Heart left ventricle (tissue), 16 donors: ENCODE measurements around the gene EXOC4. TPM values are rescaled to one million over a fixed set of nuclear protein-coding genes. Genes with fewer than 3 reads are reported as not detected.
A peak's percentile ranks its signal among the peaks of the same experiment; 100 is the strongest.

Experiments
- ATAC-seq, 4 donors: fragments of 200-7000 bp; cut with Tn5 transposase; one replicate each; pipeline ENCODE4 v1.9.1; 2020 to 2022; ENCODE audit warnings: moderate library complexity in 4 of 4, mild to moderate bottlenecking in 3 of 4, moderate number of reproducible peaks in 1 of 4
- DNase-seq, 5 donors: peaks; one replicate each; pipeline ENCODE4 v3.0.0-alpha.2; 2020
- H3K27ac ChIP-seq, 12 donors: fragments of 200-600 bp; sonication (generic) in 4 of 12; one replicate each; pipeline versions ENCODE4 v1.5.0 to v1.8.0; 2016 to 2022; ENCODE audit warnings: mild to moderate bottlenecking in 2 of 12
- H3K27me3 ChIP-seq, 9 donors: fragments of 200-600 bp; sonication (generic) in 2 of 9; one replicate each; pipeline versions ENCODE4 v1.5.1 to v1.8.0; 2016 to 2022; ENCODE audit warnings: mild to moderate bottlenecking in 3 of 9
- H3K36me3 ChIP-seq, 9 donors: fragments of 200-600 bp; sonication (generic) in 2 of 9; one replicate each; pipeline versions ENCODE4 v1.5.0 to v1.8.0; 2018 to 2022; ENCODE audit warnings: mild to moderate bottlenecking in 2 of 9
- H3K4me1 ChIP-seq, 12 donors: fragments of 200-600 bp; sonication (generic) in 4 of 12; one replicate each; pipeline versions ENCODE4 v1.5.0 to v1.8.0; 2016 to 2022; ENCODE audit warnings: mild to moderate bottlenecking in 3 of 12
- H3K4me3 ChIP-seq, 12 donors: fragments of 200-600 bp; sonication (generic) in 4 of 12; one replicate each; pipeline versions ENCODE4 v1.5.0 to v1.8.0; 2017 to 2022; ENCODE audit warnings: mild to moderate bottlenecking in 9 of 12, moderate library complexity in 4 of 12
- H3K9me3 ChIP-seq, 12 donors: fragments of 200-600 bp; sonication (generic) in 4 of 12; one replicate each; pipeline versions ENCODE4 v1.5.0 to v1.8.0; 2016 to 2022; ENCODE audit warnings: mild to moderate bottlenecking in 1 of 12
- CTCF ChIP-seq, 12 donors: fragments of 200-600 bp; sonication (generic) in 4 of 12; IDR thresholded peaks; one replicate each; pipeline versions ENCODE4 v1.5.0 to v1.8.0; 2018 to 2022; ENCODE audit warnings: antibody characterized with exemption in 12 of 12, mild to moderate bottlenecking in 5 of 12
- POLR2A ChIP-seq, 2 donors: fragments of 450-650 bp; IDR thresholded peaks; one replicate each; pipeline ENCODE4 v1.6.1; 2017; ENCODE audit warnings: antibody characterized with exemption in 2 of 2, mild to moderate bottlenecking in 2 of 2, moderate library complexity in 2 of 2
- WGBS, 4 donors: extraction: QIAGEN DNeasy Blood & Tissue Kit in 2 of 4; methylation state at CpG; one replicate each; pipeline versions ENCODE4 v1.1.5 to v1.1.7; 2013 to 2018; 5-methylcytosine and 5-hydroxymethylcytosine counted together
- intact Hi-C, 10 donors: fragments of 100-400 bp; cut with DNase I; formaldehyde crosslinking; loops; one replicate each; pipeline versions ENCODE4 v1.11.1 to v1.14.2; 2022
- polyA plus RNA-seq, 2 donors: library from polyadenylated mRNA; stranded (reverse); fragments of 200-250 nt; gene quantifications; one replicate each; pipeline ENCODE4 v1.2.3, GENCODE V29; 2013
- total RNA-seq, 9 donors: library from RNA; depleted of rRNA in 2 of 9; stranded (reverse); fragments of >200 nt in 2 of 9; fragmentation: NEBNext Ultra II Directional in 3 of 9; extraction: Animal tissue kit (Norgen Biotek cat#: 25700) in 3 of 9; gene quantifications; one replicate each; pipeline versions ENCODE4 v1.1.0 to v1.2.4, GENCODE V29; 2016 to 2023
- donor health status: ischemic (EF 13 %, LVEDD 7.1; RV severe dilation, severe dysfunction).
- donor health status: healthy with polysubstance abuse.
- donor health status: DM: no; HTN: yes; CAD: no.
- donor health status: DM: no; HTN: no; CAD: no.
- donor health status: ischemic (EF 25% LVEDD 6.9; RV normal size, moderate dysfunction).
- donor health status: ischemic (EF 25% LVEDD 5.7; RV mildly dilated, moderate dysfunction).
- donor health status: healthy.
- donor health status: DM: yes; HTN: yes; CAD: no.
- donor health status: ischemic (EF 35%, LVEDD 5.7; RV mildly dilated, moderate dysfunction).
- donor health status: nonischemic (EF 11% LVEDD 7.7; RV severe dilation, severe dysfunction).
- donor health status: DM: yes; HTN: yes; CAD: no.
- donor health status: PGD.
- donor health status: ischemic (EF 29% LVEDD 5.4; RV normal size, mild dysfunction).
- donor health status: nonischemic (EF 23%, LVEDD 6.1; RV moderate dilation, normal function).

The EXOC4 gene
- total and polyA plus RNA-seq, 11 donors = 8.8 to 61.2 (median 33.8) TPM

- TF ChIP-seq POLR2A (IDR thresholded peaks at IDR 0.05) = no peak
- TF ChIP-seq CTCF (IDR thresholded peaks at IDR 0.05) = no peak
- intact Hi-C loops = no loop called here
- ATAC-seq = no peak
- H3K4me3 ChIP-seq = no peak overlapping the region
- no peak for DNase-seq
- H3K27ac ChIP-seq = no peak overlapping the region
- no peaks in the 10 kb centered on the region for H3K9me3 ChIP-seq
- WGBS, 4 donors = 62 to 97% (median 74%) methylated on average over 3 of the region's 3 CpGs
- H3K27me3 ChIP-seq = no peaks in the 10 kb centered on the region
- H3K4me1 ChIP-seq = peaks cover 0 to 8% (median 3%) of the 10 kb centered on the region in 12 donors
- H3K36me3 ChIP-seq = peaks cover 0 to 17% (median 11%) of the 10 kb centered on the region in 9 donors
Observed at GRCh38 chr7:133822001-133822641, 569.2 kb downstream of the EXOC4 start.

GRCh38 chr7:133822868-133823552, 570.1 kb downstream of the EXOC4 start:
- Histone ChIP-seq H3K27ac (no peak overlapping the region), H3K9me3 (no peaks in the 10 kb centered on the region), H3K4me3 (no peak overlapping the region), H3K4me1 (peaks cover 0 to 14% (median 4%) of the 10 kb centered on the region in 12 donors), H3K27me3 (no peaks in the 10 kb centered on the region), H3K36me3 (peaks cover 0 to 9% (median 2%) of the 10 kb centered on the region in 9 donors)
- ATAC-seq (peak in 1 of 4 donors; percentile 51), DNase-seq (no peak)
- no peak for TF ChIP-seq POLR2A (IDR thresholded peaks at IDR 0.05)
- TF ChIP-seq CTCF (IDR thresholded peaks at IDR 0.05) = no peak
- WGBS, 4 donors = 69 to 80% (median 75%) methylated on average over 4 of the region's 4 CpGs
- intact Hi-C loops = no loop called here

GRCh38 chr7:133824132-133824531, 571.3 kb downstream of the EXOC4 start:
- Histone ChIP-seq H3K36me3 (no peaks in the 10 kb centered on the region), H3K4me1 (peaks cover 0 to 16% (median 7%) of the 10 kb centered on the region in 12 donors), H3K4me3 (no peak overlapping the region), H3K27ac (no peak overlapping the region), H3K9me3 (no peaks in the 10 kb centered on the region), H3K27me3 (no peaks in the 10 kb centered on the region)
- WGBS, 4 donors = 81 to 98% (median 87%) methylated on average over 6 of the region's 6 CpGs
- intact Hi-C loops = no loop called here
- DNase-seq (no peak), ATAC-seq (no peak)
- TF ChIP-seq POLR2A (IDR thresholded peaks at IDR 0.05) (no peak), CTCF (IDR thresholded peaks at IDR 0.05) (no peak)
